HG02973 (cell line): ENCODE results near the gene ZNF784.
"Not testable (repeated sequence)": the region's sequence is repeated elsewhere in the genome, so short reads cannot be mapped to it uniquely, and the experiment has no call there.

ENCODE experiments used
- ATAC-seq: cut with Tn5 transposase; IDR thresholded peaks from one replicate; pipeline ENCODE4 v1.9.1; 2021; ENCODE audit warnings: moderate library complexity; ENCODE audit not compliant: unreplicated experiment

Gene ZNF784

GRCh38 chr19:55590109-55590508 is 34.3 kb downstream of the ZNF784 start:
- no peak for ATAC-seq

- ATAC-seq, result no peak
These were observed 35.6 kb downstream of the ZNF784 start for GRCh38 chr19:55588738-55589137.

- peak; percentile 74 for ATAC-seq
These were observed 37.2 kb downstream of the ZNF784 start for GRCh38 chr19:55586976-55587668.

- no peak for ATAC-seq
These were observed 38.6 kb downstream of the ZNF784 start for GRCh38 chr19:55585658-55586339.

GRCh38 chr19:55584871-55585270 is 39.5 kb downstream of the ZNF784 start:
- no peak for ATAC-seq

GRCh38 chr19:55583897-55584296 is 40.5 kb downstream of the ZNF784 start:
- ATAC-seq, result not testable (repeated sequence)

- not testable (repeated sequence) for ATAC-seq
These were observed 42.1 kb downstream of the ZNF784 start for GRCh38 chr19:55582284-55582683.

- no peak for ATAC-seq
These were observed 42.5 kb downstream of the ZNF784 start for GRCh38 chr19:55581823-55582223.

GRCh38 chr19:55581145-55581822 is 43.1 kb downstream of the ZNF784 start:
- no peak for ATAC-seq

GRCh38 chr19:55580628-55581144 is 43.7 kb downstream of the ZNF784 start, which contains the start of gene ZNF579:
Gene ZNF579 (minus strand): TSS chr19:55580848. CDS start chr19:55579639, 1,209 bp downstream.
- no peak for ATAC-seq

GRCh38 chr19:55579766-55580621 is 44.4 kb downstream of the ZNF784 start:
- no peak for ATAC-seq

GRCh38 chr19:55578761-55579747 is 45.3 kb downstream of the ZNF784 start:
- no peak for ATAC-seq

- ATAC-seq, result no peak
These were observed 46.2 kb downstream of the ZNF784 start for GRCh38 chr19:55578031-55578760.

GRCh38 chr19:55576746-55577145 is 47.6 kb downstream of the ZNF784 start:
- no peak for ATAC-seq

- not testable (repeated sequence) for ATAC-seq
These were observed 50.4 kb downstream of the ZNF784 start for GRCh38 chr19:55573929-55574328.
